Lung (tissue), 13 donors: ENCODE measurements around the gene SOAT1. TPM values are rescaled to one million over a fixed set of nuclear protein-coding genes. Genes with fewer than 3 reads are reported as not detected.
"Not testable (repeated sequence)": the region's sequence is repeated elsewhere in the genome, so short reads cannot be mapped to it uniquely, and the experiment has no call there.

ENCODE experiments used
- ATAC-seq: fragments of 200-7000 bp; cut with Tn5 transposase; one replicate; pipeline ENCODE4 v1.9.1; 2020; ENCODE audit warnings: moderate number of reproducible peaks; ENCODE audit not compliant: insufficient read depth, low FRiP score
- DNase-seq, 3 donors: peaks; one replicate each; pipeline ENCODE4 v3.0.0-alpha.2; 2013 to 2017
- H3K27ac ChIP-seq, 2 donors: one replicate each; pipeline ENCODE4 v1.5.1; 2013; ENCODE audit warnings: mild to moderate bottlenecking in 2 of 2, moderate library complexity in 2 of 2, control low read depth in 1 of 2, inconsistent platforms in 1 of 2, low read depth in 1 of 2, low read length in 1 of 2
- H3K27me3 ChIP-seq, 3 donors: one replicate each; pipeline ENCODE4 v1.5.1; 2013; ENCODE audit warnings: low read length in 2 of 3; ENCODE audit not compliant: control insufficient read depth in 3 of 3, insufficient read depth in 3 of 3
- H3K36me3 ChIP-seq, 4 donors: one replicate each; pipeline ENCODE4 v1.5.1; 2013; ENCODE audit warnings: low read length in 4 of 4, mild to moderate bottlenecking in 1 of 4, moderate library complexity in 1 of 4; ENCODE audit not compliant: control insufficient read depth in 4 of 4, insufficient read depth in 4 of 4
- H3K4me1 ChIP-seq, 5 donors: one replicate each; pipeline ENCODE4 v1.5.1; 2013; ENCODE audit warnings: low read length in 5 of 5, mild to moderate bottlenecking in 2 of 5, moderate library complexity in 1 of 5; ENCODE audit not compliant: control insufficient read depth in 5 of 5, insufficient read depth in 5 of 5
- H3K4me3 ChIP-seq: one replicate; pipeline ENCODE4 v1.5.1; 2013; ENCODE audit warnings: mild to moderate bottlenecking, control low read depth, moderate library complexity
- H3K9ac ChIP-seq, 2 donors: one replicate each; pipeline ENCODE4 v1.5.1; 2013; ENCODE audit warnings: low read length in 2 of 2, control low read depth in 1 of 2; ENCODE audit not compliant: insufficient read depth in 1 of 2
- H3K9me3 ChIP-seq, 4 donors: one replicate each; pipeline ENCODE4 v1.5.1; 2013; ENCODE audit warnings: low read length in 3 of 4, mild to moderate bottlenecking in 1 of 4, moderate library complexity in 1 of 4; ENCODE audit not compliant: control insufficient read depth in 4 of 4, insufficient read depth in 3 of 4
- whole genome bisulfite sequencing, 2 donors: extraction: QIAGEN DNeasy Blood & Tissue Kit; methylation state at CpG; one replicate each; pipeline ENCODE4 v1.1.7; 2013; 5-methylcytosine and 5-hydroxymethylcytosine counted together
- polyA plus RNA-seq, 2 donors: library from polyadenylated mRNA; stranded (reverse); fragments of 200-250 nt; gene quantifications; one replicate each; pipeline ENCODE4 v1.2.1, GENCODE V29; 2013
- small RNA-seq: library from RNA; depleted of rRNA; stranded (forward); fragments of <200 nt; gene quantifications from one replicate; pipeline ENCODE3, GENCODE V24; 2014; ENCODE audit warnings: low replicate concordance
- total RNA-seq, 2 donors: library from RNA; depleted of rRNA in 1 of 2; stranded (reverse); fragments of >200 nt in 1 of 2; gene quantifications; one replicate each; pipeline ENCODE4 v1.2.1, GENCODE V29; 2014 to 2021
- TF ChIP-seq, protein P1 (sequence below): IDR thresholded peaks from 2 replicates; pipeline ENCODE4 v1.5.1; 2012; ENCODE audit warnings: mild to moderate bottlenecking; ENCODE audit errors: control extremely low read depth, extremely low read depth
- donor health status: control.
- donor health status: control.
- donor health status: Bipolar disorder and iron deficiency.
- donor health status: healthy.
- donor health status: DM: yes; HTN: yes; CAD: no.

The SOAT1 gene
- total and polyA plus RNA-seq, 4 donors = 10.5 to 76.0 (median 33.8) TPM

DNA sequence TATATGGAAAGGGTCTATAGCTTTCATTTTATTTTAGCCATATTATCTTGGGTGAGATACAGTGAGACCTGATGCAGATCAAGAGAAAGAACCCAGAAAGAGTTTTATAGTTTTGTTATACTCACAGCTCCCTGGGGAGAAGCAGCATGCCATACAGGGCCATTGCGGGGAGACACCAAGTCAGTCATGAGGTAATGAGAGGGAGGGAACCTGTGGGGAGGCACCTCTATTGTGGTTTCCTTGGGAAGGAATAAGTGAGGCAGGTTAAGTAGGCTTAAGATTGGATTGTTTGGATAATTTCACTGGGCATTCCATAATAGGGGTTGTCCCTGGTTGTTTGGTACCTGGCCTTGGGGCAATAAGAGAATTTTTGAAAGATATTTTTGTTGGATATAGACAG, 91.9 kb downstream of the SOAT1 start:
- H3K9me3 ChIP-seq = no peaks in the 10 kb centered on the region
- DNase-seq = no peak
- H3K4me1 ChIP-seq = no peaks in the 10 kb centered on the region
- no peak overlapping the region for H3K27ac ChIP-seq
- H3K9ac ChIP-seq = no peak overlapping the region
- no peaks in the 10 kb centered on the region for H3K27me3 ChIP-seq
- H3K36me3 ChIP-seq = no peaks in the 10 kb centered on the region
- TF ChIP-seq, protein P1, sequence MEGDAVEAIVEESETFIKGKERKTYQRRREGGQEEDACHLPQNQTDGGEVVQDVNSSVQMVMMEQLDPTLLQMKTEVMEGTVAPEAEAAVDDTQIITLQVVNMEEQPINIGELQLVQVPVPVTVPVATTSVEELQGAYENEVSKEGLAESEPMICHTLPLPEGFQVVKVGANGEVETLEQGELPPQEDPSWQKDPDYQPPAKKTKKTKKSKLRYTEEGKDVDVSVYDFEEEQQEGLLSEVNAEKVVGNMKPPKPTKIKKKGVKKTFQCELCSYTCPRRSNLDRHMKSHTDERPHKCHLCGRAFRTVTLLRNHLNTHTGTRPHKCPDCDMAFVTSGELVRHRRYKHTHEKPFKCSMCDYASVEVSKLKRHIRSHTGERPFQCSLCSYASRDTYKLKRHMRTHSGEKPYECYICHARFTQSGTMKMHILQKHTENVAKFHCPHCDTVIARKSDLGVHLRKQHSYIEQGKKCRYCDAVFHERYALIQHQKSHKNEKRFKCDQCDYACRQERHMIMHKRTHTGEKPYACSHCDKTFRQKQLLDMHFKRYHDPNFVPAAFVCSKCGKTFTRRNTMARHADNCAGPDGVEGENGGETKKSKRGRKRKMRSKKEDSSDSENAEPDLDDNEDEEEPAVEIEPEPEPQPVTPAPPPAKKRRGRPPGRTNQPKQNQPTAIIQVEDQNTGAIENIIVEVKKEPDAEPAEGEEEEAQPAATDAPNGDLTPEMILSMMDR = no peak
- WGBS, 2 donors = 94 to 97% methylated on average over 1 of the region's 1 CpG
- H3K4me3 ChIP-seq = no peak overlapping the region
- no peak for ATAC-seq

- WGBS, 2 donors = 91 to 97% methylated on average over 3 of the region's 3 CpGs
- no peak overlapping the region for H3K4me3 ChIP-seq
- no peak overlapping the region for H3K27ac ChIP-seq
- no peak for DNase-seq
- H3K4me1 ChIP-seq = no peaks in the 10 kb centered on the region
- TF ChIP-seq, protein P1 = no peak
- no peak for ATAC-seq
- no peak overlapping the region for H3K9ac ChIP-seq
- peaks cover 0 to 2% (median 0%) of the 10 kb centered on the region in 4 donors for H3K9me3 ChIP-seq
- no peaks in the 10 kb centered on the region for H3K27me3 ChIP-seq
- H3K36me3 ChIP-seq = no peaks in the 10 kb centered on the region
Measured at GRCh38 chr1:179393721-179394120, 100.1 kb downstream of the SOAT1 start.

DNA sequence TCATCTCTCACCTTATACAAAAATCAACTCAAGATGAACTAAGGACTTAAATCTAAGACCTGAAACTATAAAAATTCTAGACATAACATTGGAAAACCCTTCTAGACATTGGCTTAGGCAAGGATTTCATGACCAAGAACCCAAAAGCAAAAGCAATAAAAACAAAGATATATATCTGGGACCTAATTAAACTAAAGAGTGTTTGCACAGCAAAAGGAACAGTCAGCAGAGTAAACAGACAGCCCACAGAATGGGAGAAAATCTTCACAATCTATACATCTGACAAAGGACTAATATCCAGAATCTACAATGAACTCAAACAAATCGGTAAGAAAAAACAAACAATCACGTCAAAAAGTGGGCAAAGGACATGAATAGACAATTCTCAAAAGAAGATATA, 105.8 kb downstream of the SOAT1 start:
- H3K27ac ChIP-seq, H3K4me1 ChIP-seq, ATAC-seq, DNase-seq, H3K27me3 ChIP-seq, H3K9me3 ChIP-seq, H3K36me3 ChIP-seq, H3K9ac ChIP-seq, H3K4me3 ChIP-seq: not testable (repeated sequence)
- WGBS, 2 donors = 84 to 92% methylated on average over 2 of the region's 2 CpGs

Small RNA genes lying within 50 kb of the gene (small RNA-seq; reads per million reads assigned to genes)
- not detected for gene AL512326.2

Other genes starting within 250 kb of the SOAT1 start
- gene TOR3A, start 211.7 kb upstream of the SOAT1 start, total RNA-seq = 10 to 100 TPM; 30.1 to 33.8 TPM
- 10 to 100 TPM; 14.4 to 44.8 TPM for gene TOR3A, start 211.7 kb upstream of the SOAT1 start, polyA plus RNA-seq
- gene ABL2, start 64.1 kb upstream of the SOAT1 start, total RNA-seq = 10 to 100 TPM; 22.6 to 27.8 TPM
- gene ABL2, start 64.1 kb upstream of the SOAT1 start, polyA plus RNA-seq = 10 to 100 TPM in 1 of 2 donors, 1 to 10 TPM in 1; 3.3 to 10.1 TPM
- gene AXDND1, start 72.2 kb downstream of the SOAT1 start, total RNA-seq = 1 to 10 TPM in 1 of 2 donors, under 1 TPM in 1; 0.52 to 2.7 TPM
- gene AXDND1, start 72.2 kb downstream of the SOAT1 start, polyA plus RNA-seq = under 1 TPM; 0.10 to 0.31 TPM